ENCODE results near the gene REX1BD.

DNA sequence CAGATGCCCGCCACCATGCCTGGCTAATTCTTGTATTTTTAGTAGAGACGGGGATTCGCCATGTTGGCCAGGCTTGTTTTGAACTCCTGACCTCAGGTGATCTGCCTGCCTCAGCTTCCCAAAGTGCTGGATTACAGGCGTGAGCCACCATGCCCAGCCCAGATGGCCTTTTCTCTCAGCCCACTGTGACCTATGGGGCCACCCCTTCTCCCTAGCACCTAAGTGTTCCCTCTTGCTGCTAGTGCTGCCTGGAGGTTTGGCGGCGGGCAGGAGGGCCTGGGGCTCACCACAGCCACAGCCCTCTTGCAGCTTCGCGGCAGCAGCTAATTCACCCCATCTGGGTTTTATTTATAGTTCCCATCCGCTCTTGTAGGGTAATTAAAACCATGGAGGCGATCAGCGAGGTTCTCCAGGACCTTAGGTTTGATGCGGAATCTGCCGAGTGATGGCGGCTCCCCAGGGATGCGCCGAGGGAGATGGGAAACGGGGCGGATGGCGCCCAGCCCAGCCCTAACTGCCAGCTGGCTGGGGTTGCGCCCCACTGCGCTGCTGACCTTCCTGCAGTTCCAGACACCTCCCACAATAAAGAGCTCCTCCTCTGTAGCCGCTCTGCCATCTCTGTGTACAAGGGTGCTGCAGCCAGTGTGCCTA lies 3.3 kb downstream of the REX1BD start:
- TF ChIP-seq, protein P1, sequence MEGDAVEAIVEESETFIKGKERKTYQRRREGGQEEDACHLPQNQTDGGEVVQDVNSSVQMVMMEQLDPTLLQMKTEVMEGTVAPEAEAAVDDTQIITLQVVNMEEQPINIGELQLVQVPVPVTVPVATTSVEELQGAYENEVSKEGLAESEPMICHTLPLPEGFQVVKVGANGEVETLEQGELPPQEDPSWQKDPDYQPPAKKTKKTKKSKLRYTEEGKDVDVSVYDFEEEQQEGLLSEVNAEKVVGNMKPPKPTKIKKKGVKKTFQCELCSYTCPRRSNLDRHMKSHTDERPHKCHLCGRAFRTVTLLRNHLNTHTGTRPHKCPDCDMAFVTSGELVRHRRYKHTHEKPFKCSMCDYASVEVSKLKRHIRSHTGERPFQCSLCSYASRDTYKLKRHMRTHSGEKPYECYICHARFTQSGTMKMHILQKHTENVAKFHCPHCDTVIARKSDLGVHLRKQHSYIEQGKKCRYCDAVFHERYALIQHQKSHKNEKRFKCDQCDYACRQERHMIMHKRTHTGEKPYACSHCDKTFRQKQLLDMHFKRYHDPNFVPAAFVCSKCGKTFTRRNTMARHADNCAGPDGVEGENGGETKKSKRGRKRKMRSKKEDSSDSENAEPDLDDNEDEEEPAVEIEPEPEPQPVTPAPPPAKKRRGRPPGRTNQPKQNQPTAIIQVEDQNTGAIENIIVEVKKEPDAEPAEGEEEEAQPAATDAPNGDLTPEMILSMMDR (IDR thresholded peaks at IDR 0.05) = no peak
- no peak for TF ChIP-seq POLR2A (IDR thresholded peaks at IDR 0.05)

Measured in uterus (tissue), 2 donors.